ENCODE data around the gene ABCC4. TPM values are rescaled to one million over a fixed set of nuclear protein-coding genes. Genes with fewer than 3 reads are reported as not detected.
"Not testable (repeated sequence)": the region's sequence is repeated elsewhere in the genome, so short reads cannot be mapped to it uniquely, and the experiment has no call there.

The ABCC4 gene
- total and polyA plus RNA-seq, 8 donors = 1.5 to 87.2 (median 29.7) TPM

DNA sequence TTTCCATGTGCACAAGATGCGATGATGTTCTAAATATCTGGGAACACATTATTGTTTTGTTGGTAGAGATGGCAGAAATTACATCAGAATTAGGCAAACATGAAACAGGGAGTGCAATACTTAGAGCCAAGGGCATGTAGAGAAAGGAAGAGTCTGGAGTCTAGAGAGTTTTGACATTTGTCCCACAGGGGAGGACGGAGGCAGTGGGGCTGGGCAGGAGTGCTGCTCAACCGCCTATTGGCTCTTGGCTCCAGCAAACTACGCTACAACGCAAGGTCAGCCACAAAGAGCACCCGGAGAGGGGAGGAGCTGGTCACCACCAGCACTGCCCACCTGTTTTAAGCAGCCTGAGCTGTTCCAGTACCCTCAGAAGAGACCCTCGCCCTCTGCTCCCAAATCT, 108.3 kb downstream of the ABCC4 start:
- TF ChIP-seq, protein P1, sequence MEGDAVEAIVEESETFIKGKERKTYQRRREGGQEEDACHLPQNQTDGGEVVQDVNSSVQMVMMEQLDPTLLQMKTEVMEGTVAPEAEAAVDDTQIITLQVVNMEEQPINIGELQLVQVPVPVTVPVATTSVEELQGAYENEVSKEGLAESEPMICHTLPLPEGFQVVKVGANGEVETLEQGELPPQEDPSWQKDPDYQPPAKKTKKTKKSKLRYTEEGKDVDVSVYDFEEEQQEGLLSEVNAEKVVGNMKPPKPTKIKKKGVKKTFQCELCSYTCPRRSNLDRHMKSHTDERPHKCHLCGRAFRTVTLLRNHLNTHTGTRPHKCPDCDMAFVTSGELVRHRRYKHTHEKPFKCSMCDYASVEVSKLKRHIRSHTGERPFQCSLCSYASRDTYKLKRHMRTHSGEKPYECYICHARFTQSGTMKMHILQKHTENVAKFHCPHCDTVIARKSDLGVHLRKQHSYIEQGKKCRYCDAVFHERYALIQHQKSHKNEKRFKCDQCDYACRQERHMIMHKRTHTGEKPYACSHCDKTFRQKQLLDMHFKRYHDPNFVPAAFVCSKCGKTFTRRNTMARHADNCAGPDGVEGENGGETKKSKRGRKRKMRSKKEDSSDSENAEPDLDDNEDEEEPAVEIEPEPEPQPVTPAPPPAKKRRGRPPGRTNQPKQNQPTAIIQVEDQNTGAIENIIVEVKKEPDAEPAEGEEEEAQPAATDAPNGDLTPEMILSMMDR (IDR thresholded peaks at IDR 0.05) = no peak
- TF ChIP-seq POLR2A (IDR thresholded peaks at IDR 0.05) (no peak), EP300 (IDR thresholded peaks at IDR 0.05) (no peak), POLR2AphosphoS5 (IDR thresholded peaks at IDR 0.05) (no peak)
- Histone ChIP-seq H3K4me3 (no peak overlapping the region), H3K36me3 (peaks cover 0 to 12% (median 6%) of the 10 kb centered on the region in 4 donors), H3K4me1 (peaks cover 0 to 4% (median 0%) of the 10 kb centered on the region in 4 donors), H3K27ac (no peak overlapping the region), H3K9me3 (no peaks in the 10 kb centered on the region), H3K27me3 (no peaks in the 10 kb centered on the region)
- intact Hi-C loops (cut with DNase I; ENCODE audit: low total_unique reads) = loop anchor here (5.0 to 10.0 kb wide), 2 partner anchors 102 to 189 kb away; no protein-coding TSS in a partner anchor
- no peak for DNase-seq
- WGBS, 5 donors = 77 to 90% (median 82%) methylated on average over 7 of the region's 7 CpGs

DNA sequence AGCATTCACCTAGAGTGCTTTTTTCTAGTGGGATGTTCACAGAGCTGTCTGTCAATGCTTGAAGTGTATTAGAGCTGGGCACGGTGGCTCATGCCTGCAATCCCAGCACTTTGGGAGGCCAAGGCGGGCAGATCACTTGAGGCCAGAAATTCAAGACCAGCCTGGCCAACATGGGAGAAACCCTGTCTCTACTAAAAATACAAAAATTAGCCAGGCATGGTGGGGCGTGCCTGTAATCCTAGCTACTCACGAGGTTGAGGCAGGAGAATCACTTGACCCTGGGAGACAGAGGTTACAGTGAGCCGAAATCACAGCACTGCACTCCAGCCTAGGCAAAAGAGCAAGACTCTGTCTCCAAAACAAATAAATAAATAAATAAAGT, 108.7 kb downstream of the ABCC4 start:
- not testable (repeated sequence) for H3K27ac ChIP-seq

DNA sequence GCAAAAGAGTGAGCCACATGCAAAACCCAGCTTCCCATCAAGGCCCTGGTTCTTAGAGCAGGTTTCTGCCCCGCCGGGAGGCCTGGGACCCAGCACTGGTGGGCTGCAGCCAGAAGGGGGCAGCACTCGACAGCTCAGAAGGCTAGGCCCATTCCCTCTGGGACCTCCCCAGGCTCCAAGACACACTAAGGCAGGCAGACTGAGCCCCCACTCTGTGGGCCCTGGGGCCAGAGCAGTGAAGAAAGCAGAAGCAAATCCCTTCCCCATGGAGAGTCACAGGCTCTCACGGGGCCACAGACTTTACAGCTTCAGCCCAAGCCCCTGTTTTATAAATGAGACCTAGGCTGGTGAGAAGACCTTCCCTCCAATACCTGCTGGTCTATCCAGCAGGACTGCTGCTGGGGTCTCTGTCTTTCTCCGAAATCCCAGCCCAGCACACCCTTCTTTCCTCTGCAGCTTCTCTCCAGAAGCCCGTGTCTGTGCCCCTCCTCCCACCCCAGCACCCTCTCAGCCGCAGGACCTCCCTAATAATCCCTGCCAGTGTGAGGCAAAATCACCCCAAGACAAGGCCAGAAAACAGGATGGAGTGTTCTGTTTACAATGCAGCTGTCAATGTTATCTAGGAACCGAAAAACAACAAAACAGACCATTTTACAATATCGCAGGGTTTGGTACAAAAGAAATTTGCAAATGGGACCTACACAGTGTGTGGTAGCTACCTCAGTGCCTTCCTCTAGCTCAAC, 109.3 kb downstream of the ABCC4 start:
- TF ChIP-seq EP300 (IDR thresholded peaks at IDR 0.05) (no peak), POLR2AphosphoS5 (IDR thresholded peaks at IDR 0.05) (peak in 1 of 3 donors; percentile 21), POLR2A (IDR thresholded peaks at IDR 0.05) (no peak)
- TF ChIP-seq, protein P1 (IDR thresholded peaks at IDR 0.05) = peak in 5 of 7 experiments; percentile 54 to 76 (median 75)
- Histone ChIP-seq H3K27ac (no peak overlapping the region), H3K9me3 (no peaks in the 10 kb centered on the region), H3K4me3 (no peak overlapping the region), H3K4me1 (peaks cover 0 to 4% (median 0%) of the 10 kb centered on the region in 4 donors), H3K36me3 (peaks cover 0 to 12% (median 6%) of the 10 kb centered on the region in 4 donors), H3K27me3 (no peaks in the 10 kb centered on the region)
- 53 to 64% (median 59%) methylated on average over 9 of the region's 9 CpGs for WGBS, 5 donors
- intact Hi-C loops (cut with DNase I; ENCODE audit: low total_unique reads) = loop anchor here (5.0 to 10.0 kb wide), 2 partner anchors 103 to 190 kb away; no protein-coding TSS in a partner anchor
- DNase-seq = peak; percentile 73 to 90

More for the DNA sequence above, 108.7 kb downstream of the ABCC4 start:
- WGBS, 5 donors = 83 to 91% (median 86%) methylated on average over 5 of the region's 5 CpGs
- DNase-seq, H3K4me1 ChIP-seq, H3K4me3 ChIP-seq, H3K27me3 ChIP-seq, H3K9me3 ChIP-seq: not testable (repeated sequence)
- peaks cover 0 to 12% (median 6%) of the 10 kb centered on the region in 4 donors for H3K36me3 ChIP-seq
- intact Hi-C loops (cut with DNase I; ENCODE audit: low total_unique reads) = loop anchor here (5.0 to 10.0 kb wide), 2 partner anchors 102 to 190 kb away; no protein-coding TSS in a partner anchor

DNA sequence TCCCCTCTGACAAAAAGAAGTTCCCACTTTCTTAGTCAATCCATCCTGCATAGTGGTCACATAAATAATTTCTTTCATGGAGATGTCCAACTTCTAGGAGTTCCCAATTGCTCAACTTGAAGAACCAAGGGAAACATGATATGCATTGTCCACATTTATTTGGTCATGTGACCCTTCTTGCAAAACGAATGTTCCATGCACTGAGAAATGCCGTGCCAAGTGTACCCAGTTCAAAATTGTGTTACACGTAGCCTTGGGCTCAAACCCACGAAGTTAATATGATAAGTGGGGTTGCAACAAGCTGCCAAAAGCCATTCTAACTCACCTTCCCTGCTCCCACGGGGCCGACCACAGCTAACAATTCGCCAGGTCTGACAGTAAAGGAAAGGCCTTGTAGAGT, 113.1 kb downstream of the ABCC4 start:
- intact Hi-C loops (cut with DNase I; ENCODE audit: low total_unique reads) = loop anchor here (5.0 kb wide), 1 partner anchor 219 kb away; no protein-coding TSS in a partner anchor
- Histone ChIP-seq H3K4me3 (no peak overlapping the region), H3K4me1 (peaks cover 0 to 4% (median 0%) of the 10 kb centered on the region in 4 donors), H3K27ac (no peak overlapping the region), H3K36me3 (peaks cover 0 to under 1% (median 0%) of the 10 kb centered on the region in 4 donors), H3K9me3 (no peaks in the 10 kb centered on the region), H3K27me3 (no peaks in the 10 kb centered on the region)
- TF ChIP-seq POLR2AphosphoS5 (IDR thresholded peaks at IDR 0.05) = no peak
- no peak for DNase-seq
- WGBS, 5 donors = 83 to 87% (median 86%) methylated on average over 7 of the region's 7 CpGs

DNA sequence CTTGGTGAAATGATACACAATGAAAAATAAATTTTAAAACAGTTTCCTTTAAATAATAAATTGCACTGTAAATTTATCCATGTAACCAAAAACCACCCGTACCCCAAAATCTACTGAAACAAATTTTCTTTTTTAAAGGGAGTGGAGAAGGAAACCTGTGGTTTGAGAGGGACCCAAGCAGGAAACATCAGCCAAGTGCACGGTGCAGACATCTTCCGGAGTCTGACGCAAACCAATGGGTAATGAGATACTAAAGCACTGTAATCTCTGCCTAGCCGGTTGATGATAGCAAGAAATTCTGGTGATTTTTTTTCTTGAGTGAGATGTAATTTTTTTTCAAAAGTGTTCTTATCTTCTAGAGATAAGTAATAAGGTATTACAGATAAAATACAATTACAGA, 115.4 kb downstream of the ABCC4 start:
- H3K27ac ChIP-seq = no peak overlapping the region

More for the DNA sequence above, 115.4 kb downstream of the ABCC4 start:
- Histone ChIP-seq H3K36me3 (no peaks in the 10 kb centered on the region), H3K9me3 (no peaks in the 10 kb centered on the region), H3K27me3 (no peaks in the 10 kb centered on the region), H3K4me3 (no peak overlapping the region), H3K4me1 (peaks cover 0 to 16% (median 2%) of the 10 kb centered on the region in 4 donors)
- DNase-seq = peak in 1 of 2 donors; percentile 57
- intact Hi-C loops (cut with DNase I; ENCODE audit: low total_unique reads) = loop anchor here (5.0 kb wide), 1 partner anchor 221 kb away; no protein-coding TSS in a partner anchor
- TF ChIP-seq EP300 (IDR thresholded peaks at IDR 0.05) (no peak), POLR2A (IDR thresholded peaks at IDR 0.05) (no peak), POLR2AphosphoS5 (IDR thresholded peaks at IDR 0.05) (no peak)
- TF ChIP-seq, protein P1 (IDR thresholded peaks at IDR 0.05) = no peak
- WGBS, 5 donors = 55 to 64% (median 61%) methylated on average over 5 of the region's 5 CpGs

Measured in stomach (tissue), 9 donors.